Spleen (tissue), 3 donors: ENCODE data around the gene NAGLU.
"Not testable (repeated sequence)": the region's sequence is repeated elsewhere in the genome, so short reads cannot be mapped to it uniquely, and the experiment has no call there.

Experiments
- POLR2A ChIP-seq, 3 donors: fragments of 450-650 bp; IDR thresholded peaks; one replicate each; pipeline ENCODE4 v1.5.1; 2017; ENCODE audit warnings: antibody characterized with exemption in 3 of 3, mild to moderate bottlenecking in 1 of 3
- POLR2AphosphoS5 ChIP-seq, 3 donors: sonication (generic); formaldehyde crosslinking; IDR thresholded peaks; one replicate each; pipeline ENCODE4 v1.5.1; 2017; ENCODE audit warnings: antibody characterized with exemption in 3 of 3

GRCh38 chr17:42555961-42556617, 20.0 kb downstream of the NAGLU start:
- not testable (repeated sequence) for TF ChIP-seq POLR2AphosphoS5, POLR2A (IDR thresholded peaks at IDR 0.05)
